Stomach (tissue), 9 donors: ENCODE data around the gene PIEZO2. TPM values are rescaled to one million over a fixed set of nuclear protein-coding genes. Genes with fewer than 3 reads are reported as not detected.

Experiments used
- DNase-seq, 2 donors: peaks; one replicate each; pipeline versions ENCODE4 v3.0.0 to v3.0.0-alpha.2; 2013 to 2019
- H3K27ac ChIP-seq, 5 donors: fragments of 200-600 bp in 4 of 5; sonication (generic) in 4 of 5; one replicate each; pipeline ENCODE4 v1.5.1; 2013 to 2019; ENCODE audit warnings: mild to moderate bottlenecking in 1 of 5, moderate library complexity in 1 of 5
- H3K27me3 ChIP-seq, 3 donors: fragments of 200-600 bp; sonication (generic); one replicate each; pipeline ENCODE4 v1.5.1; 2017 to 2019; ENCODE audit warnings: mixed run types in 1 of 3
- H3K36me3 ChIP-seq, 4 donors: fragments of 200-600 bp; sonication (generic); 1 replicate in 3 of 4; 2 replicates in 1 of 4; pipeline ENCODE4 v1.5.1; 2016 to 2019
- H3K4me1 ChIP-seq, 4 donors: fragments of 200-600 bp; sonication (generic); one replicate each; pipeline ENCODE4 v1.5.1; 2016 to 2019
- H3K4me3 ChIP-seq, 4 donors: fragments of 200-600 bp; sonication (generic) in 3 of 4; one replicate each; pipeline ENCODE4 v1.5.1; 2016 to 2019; ENCODE audit warnings: mild to moderate bottlenecking in 1 of 4
- H3K9me3 ChIP-seq, 4 donors: fragments of 200-600 bp; sonication (generic); one replicate each; pipeline ENCODE4 v1.5.1; 2016 to 2019
- CTCF ChIP-seq, 7 experiments: fragments of 450-650 bp in 4 of 7; fragments of 200-600 bp in 3 of 7; sonication (generic) in 3 of 7; IDR thresholded peaks; one replicate each; pipeline ENCODE4 v1.5.1; 2016 to 2019; ENCODE audit warnings: antibody characterized with exemption in 7 of 7, control low read depth in 2 of 7, mild to moderate bottlenecking in 1 of 7
- EP300 ChIP-seq: sonication (generic); formaldehyde crosslinking; IDR thresholded peaks from one replicate; pipeline ENCODE4 v1.6.1; 2017; ENCODE audit warnings: antibody characterized with exemption
- POLR2A ChIP-seq, 4 donors: fragments of 450-650 bp; IDR thresholded peaks; one replicate each; pipeline ENCODE4 v1.6.1; 2016; ENCODE audit warnings: antibody characterized with exemption in 4 of 4, control low read depth in 2 of 4, mild to moderate bottlenecking in 1 of 4, moderate library complexity in 1 of 4
- POLR2AphosphoS5 ChIP-seq, 3 donors: sonication (generic); formaldehyde crosslinking; IDR thresholded peaks; one replicate each; pipeline ENCODE4 v1.6.1; 2016; ENCODE audit warnings: antibody characterized with exemption in 3 of 3
- WGBS, 5 donors: extraction: QIAGEN DNeasy Blood & Tissue Kit in 3 of 5; methylation state at CpG; one replicate each; pipeline versions ENCODE4 v1.1.5 to v1.1.7; 2013 to 2018; 5-methylcytosine and 5-hydroxymethylcytosine counted together
- intact Hi-C: fragments of 100-400 bp; cut with DNase I; formaldehyde crosslinking; loops from one replicate; pipeline ENCODE4 v1.15.1; 2023; ENCODE audit warnings: low total_unique reads
- polyA plus RNA-seq, 3 donors: library from polyadenylated mRNA; stranded (reverse); fragments of 200-250 nt; gene quantifications; one replicate each; pipeline ENCODE4 v1.2.3, GENCODE V29; 2013
- total RNA-seq, 5 donors: library from RNA; depleted of rRNA; stranded (reverse); fragments of >200 nt; gene quantifications; one replicate each; pipeline versions ENCODE4 v1.1.0 to v1.2.3, GENCODE V29; 2014 to 2016
- donor health status: healthy with polysubstance abuse.
- donor health status: Bipolar disorder and iron deficiency.
- donor health status: healthy.

The PIEZO2 gene
- total and polyA plus RNA-seq, 8 donors = 0.30 to 45.3 (median 2.5) TPM

- Histone ChIP-seq H3K4me3 (no peak overlapping the region), H3K9me3 (no peaks in the 10 kb centered on the region), H3K27me3 (no peaks in the 10 kb centered on the region), H3K4me1 (no peaks in the 10 kb centered on the region), H3K27ac (no peak overlapping the region), H3K36me3 (no peaks in the 10 kb centered on the region)
- intact Hi-C loops = no loop called here
- DNase-seq = no peak
- 65 to 74% (median 67%) methylated on average over 5 of the region's 5 CpGs for WGBS, 5 donors
- TF ChIP-seq EP300 = no peak
- TF ChIP-seq CTCF (IDR thresholded peaks at IDR 0.05) = no peak
- TF ChIP-seq POLR2AphosphoS5 (IDR thresholded peaks at IDR 0.05) = no peak
- TF ChIP-seq POLR2A (IDR thresholded peaks at IDR 0.05) = no peak
Measured at GRCh38 chr18:10670856-10671255, 478.5 kb downstream of the PIEZO2 start.

- H3K9me3 ChIP-seq = no peaks in the 10 kb centered on the region
- TF ChIP-seq POLR2A (IDR thresholded peaks at IDR 0.05) = no peak
- no peak for TF ChIP-seq EP300
- TF ChIP-seq POLR2AphosphoS5 (IDR thresholded peaks at IDR 0.05) = no peak
- TF ChIP-seq CTCF (IDR thresholded peaks at IDR 0.05) = no peak
- H3K27me3 ChIP-seq = no peaks in the 10 kb centered on the region
- DNase-seq = no peak
- H3K4me1 ChIP-seq = no peaks in the 10 kb centered on the region
- no peaks in the 10 kb centered on the region for H3K36me3 ChIP-seq
- H3K4me3 ChIP-seq = no peak overlapping the region
- H3K27ac ChIP-seq = no peak overlapping the region
- 66 to 75% (median 71%) methylated on average over 7 of the region's 7 CpGs for WGBS, 5 donors
- intact Hi-C loops = no loop called here
Measured at GRCh38 chr18:10669441-10670100, 479.8 kb downstream of the PIEZO2 start.

GRCh38 chr18:10663750-10664149 lies 485.6 kb downstream of the PIEZO2 start:
- H3K4me1 ChIP-seq = peaks cover 0 to 9% (median 3%) of the 10 kb centered on the region in 4 donors
- WGBS, 5 donors = 71 to 90% (median 83%) methylated on average over 9 of the region's 9 CpGs

GRCh38 chr18:10661317-10661716 lies 488.1 kb downstream of the PIEZO2 start:
- Histone ChIP-seq H3K36me3 (no peaks in the 10 kb centered on the region), H3K27me3 (no peaks in the 10 kb centered on the region), H3K4me3 (no peak overlapping the region), H3K27ac (peak overlapping the region in 2 of 5 donors; percentile 56), H3K9me3 (no peaks in the 10 kb centered on the region), H3K4me1 (peaks cover 0 to 9% (median 3%) of the 10 kb centered on the region in 4 donors)
- WGBS, 5 donors = 67 to 74% (median 71%) methylated on average over 2 of the region's 2 CpGs
- no peak for TF ChIP-seq POLR2AphosphoS5 (IDR thresholded peaks at IDR 0.05)
- TF ChIP-seq EP300 = no peak
- no peak for TF ChIP-seq CTCF (IDR thresholded peaks at IDR 0.05)
- TF ChIP-seq POLR2A (IDR thresholded peaks at IDR 0.05) = no peak
- intact Hi-C loops = no loop called here
- peak in 1 of 2 donors; percentile 75 for DNase-seq

More at GRCh38 chr18:10663750-10664149, 485.6 kb downstream of the PIEZO2 start:
- Histone ChIP-seq H3K36me3 (no peaks in the 10 kb centered on the region), H3K9me3 (no peaks in the 10 kb centered on the region), H3K27me3 (no peaks in the 10 kb centered on the region), H3K27ac (no peak overlapping the region), H3K4me3 (no peak overlapping the region)
- intact Hi-C loops = no loop called here
- TF ChIP-seq POLR2A (IDR thresholded peaks at IDR 0.05) (no peak), POLR2AphosphoS5 (IDR thresholded peaks at IDR 0.05) (no peak), EP300 (no peak), CTCF (IDR thresholded peaks at IDR 0.05) (no peak)
- no peak for DNase-seq
